OCI-LY1 (cell line): ENCODE measurements around the gene MYLK4.

ENCODE experiments used
- H2AFZ ChIP-seq: fragments of 200-600 bp; sonication (generic), shearing (Covaris generic); 2 replicates; pipeline ENCODE4 v1.6.0; 2014; ENCODE audit warnings: antibody characterized with exemption, mild to moderate bottlenecking, low read length
- H3F3A ChIP-seq: fragments of 200-600 bp; sonication (generic), shearing (Covaris generic); 2 replicates; pipeline ENCODE4 v1.6.0; 2014; ENCODE audit warnings: mild to moderate bottlenecking, antibody characterized with exemption, low read length, moderate library complexity; ENCODE audit not compliant: insufficient read depth
- H3K27ac ChIP-seq: fragments of 200-600 bp; sonication (generic); 2 replicates; pipeline ENCODE4 v1.5.1; 2014; ENCODE audit warnings: low read length, mixed run types, mild to moderate bottlenecking, low read depth; ENCODE audit not compliant: poor library complexity, severe bottlenecking
- H3K27me3 ChIP-seq: fragments of 200-600 bp; sonication (generic); 2 replicates; pipeline ENCODE4 v1.6.0; 2014; ENCODE audit warnings: antibody characterized with exemption, mild to moderate bottlenecking, low read length, moderate library complexity; ENCODE audit not compliant: insufficient read depth
- H3K36me3 ChIP-seq: fragments of 200-600 bp; sonication (generic); 2 replicates; pipeline ENCODE4 v1.6.1; 2014; ENCODE audit warnings: mild to moderate bottlenecking, antibody characterized with exemption, low read length, moderate library complexity, mixed read lengths; ENCODE audit not compliant: insufficient read depth
- H3K4me1 ChIP-seq: fragments of 200-600 bp; sonication (generic); 2 replicates; pipeline ENCODE4 v1.5.1; 2014; ENCODE audit warnings: mild to moderate bottlenecking, low read length, moderate library complexity; ENCODE audit not compliant: insufficient read depth, severe bottlenecking
- H3K4me2 ChIP-seq: fragments of 200-600 bp; sonication (generic), shearing (Covaris generic); 2 replicates; pipeline ENCODE4 v1.6.1; 2014; ENCODE audit warnings: low read length
- H3K4me3 ChIP-seq: fragments of 200-600 bp; sonication (generic); 2 replicates; pipeline ENCODE4 v1.5.1; 2014; ENCODE audit warnings: low read length, low read depth, mild to moderate bottlenecking, mixed read lengths; ENCODE audit not compliant: poor library complexity, severe bottlenecking
- H3K79me2 ChIP-seq: fragments of 200-600 bp; shearing (Covaris generic); 2 replicates; pipeline ENCODE4 v1.6.1; 2016; ENCODE audit warnings: mixed run types, low read length, mixed read lengths; ENCODE audit not compliant: insufficient read depth
- H3K9ac ChIP-seq: fragments of 200-600 bp; sonication (generic), shearing (Covaris generic); 2 replicates; pipeline ENCODE4 v1.6.1; 2014; ENCODE audit warnings: mild to moderate bottlenecking, low read length, mixed read lengths
- H3K9me2 ChIP-seq: fragments of 200-600 bp; sonication (generic), shearing (Covaris generic); 2 replicates; pipeline ENCODE4 v1.6.1; 2014; ENCODE audit warnings: low read depth, mild to moderate bottlenecking, low read length, mixed read lengths
- H3K9me3 ChIP-seq: fragments of 200-600 bp; shearing (Covaris generic); 2 replicates; pipeline ENCODE4 v1.6.1; 2014; ENCODE audit warnings: low read length, mixed read lengths
- H4K20me1 ChIP-seq: fragments of 200-600 bp; sonication (generic), shearing (Covaris generic); 2 replicates; pipeline ENCODE4 v1.6.0; 2016; ENCODE audit warnings: mild to moderate bottlenecking, low read length; ENCODE audit not compliant: insufficient read depth
- EZH2 ChIP-seq: fragments of 200-600 bp; sonication (generic), shearing (Covaris generic); IDR thresholded peaks from 2 replicates; pipeline ENCODE4 v1.8.0; 2017; ENCODE audit warnings: borderline replicate concordance, mixed run types, mild to moderate bottlenecking, antibody characterized with exemption, low read length, moderate library complexity, mixed read lengths
- TF ChIP-seq, protein P1 (sequence below): fragments of 200-600 bp; sonication (generic), shearing (Covaris generic); IDR thresholded peaks from 2 replicates; pipeline ENCODE4 v1.5.1; 2017; ENCODE audit warnings: mild to moderate bottlenecking, antibody characterized with exemption, low read length, moderate library complexity, mixed read lengths

The MYLK4 gene

DNA sequence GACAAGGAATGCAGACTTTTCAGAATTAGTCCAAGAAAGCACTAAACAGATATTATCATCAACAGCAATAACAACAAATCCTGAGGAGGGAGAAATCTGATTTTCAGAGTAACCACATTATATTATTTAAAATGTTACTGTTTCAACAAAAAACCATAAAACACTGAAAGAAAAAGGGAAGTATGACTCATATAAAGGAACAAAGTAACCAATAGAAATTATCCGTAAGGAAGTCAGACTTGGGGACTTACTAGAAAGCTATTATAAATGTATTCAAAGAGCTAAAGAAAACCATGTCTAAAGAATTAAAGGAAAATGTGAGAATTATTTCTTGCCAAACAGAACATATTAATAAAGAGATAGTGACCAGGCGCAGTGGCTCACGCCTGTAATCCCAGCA lies 98.1 kb downstream of the MYLK4 start:
- Histone ChIP-seq H3K9me3 (no peaks in the 10 kb centered on the region), H3K4me1 (no peaks in the 10 kb centered on the region), H4K20me1 (no peaks in the 10 kb centered on the region), H3K9me2 (no peaks in the 10 kb centered on the region), H3K4me3 (no peak overlapping the region), H3K4me2 (no peak overlapping the region), H3K27me3 (no peaks in the 10 kb centered on the region), H3F3A (no peaks in the 10 kb centered on the region), H3K36me3 (no peaks in the 10 kb centered on the region), H3K9ac (no peak overlapping the region), H3K79me2 (no peaks in the 10 kb centered on the region), H3K27ac (no peak overlapping the region), H2AFZ (no peak overlapping the region)
- TF ChIP-seq EZH2 = no peak
- TF ChIP-seq, protein P1, sequence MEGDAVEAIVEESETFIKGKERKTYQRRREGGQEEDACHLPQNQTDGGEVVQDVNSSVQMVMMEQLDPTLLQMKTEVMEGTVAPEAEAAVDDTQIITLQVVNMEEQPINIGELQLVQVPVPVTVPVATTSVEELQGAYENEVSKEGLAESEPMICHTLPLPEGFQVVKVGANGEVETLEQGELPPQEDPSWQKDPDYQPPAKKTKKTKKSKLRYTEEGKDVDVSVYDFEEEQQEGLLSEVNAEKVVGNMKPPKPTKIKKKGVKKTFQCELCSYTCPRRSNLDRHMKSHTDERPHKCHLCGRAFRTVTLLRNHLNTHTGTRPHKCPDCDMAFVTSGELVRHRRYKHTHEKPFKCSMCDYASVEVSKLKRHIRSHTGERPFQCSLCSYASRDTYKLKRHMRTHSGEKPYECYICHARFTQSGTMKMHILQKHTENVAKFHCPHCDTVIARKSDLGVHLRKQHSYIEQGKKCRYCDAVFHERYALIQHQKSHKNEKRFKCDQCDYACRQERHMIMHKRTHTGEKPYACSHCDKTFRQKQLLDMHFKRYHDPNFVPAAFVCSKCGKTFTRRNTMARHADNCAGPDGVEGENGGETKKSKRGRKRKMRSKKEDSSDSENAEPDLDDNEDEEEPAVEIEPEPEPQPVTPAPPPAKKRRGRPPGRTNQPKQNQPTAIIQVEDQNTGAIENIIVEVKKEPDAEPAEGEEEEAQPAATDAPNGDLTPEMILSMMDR = no peak

DNA sequence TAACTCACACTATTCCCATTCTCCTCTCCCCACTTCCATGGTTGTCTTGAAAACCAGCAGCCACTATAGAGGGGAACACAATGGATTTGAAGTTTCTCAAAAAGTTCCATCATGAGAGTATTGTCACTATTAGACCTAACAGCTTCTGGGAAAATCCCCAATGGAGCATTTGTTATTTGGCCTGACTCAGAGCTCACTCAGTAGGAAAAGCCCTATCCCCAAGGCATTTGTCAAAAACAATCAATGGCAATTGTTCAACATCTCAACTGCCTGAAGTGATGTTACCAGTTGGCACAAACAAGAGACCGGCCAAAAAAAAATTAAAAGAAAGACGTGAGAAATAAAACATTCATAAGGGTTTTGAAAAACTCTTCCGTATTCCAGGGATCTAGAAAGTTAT lies 98.8 kb downstream of the MYLK4 start:
- Histone ChIP-seq H3K36me3 (no peaks in the 10 kb centered on the region), H3K9ac (no peak overlapping the region), H3K27me3 (no peaks in the 10 kb centered on the region), H3K4me2 (no peak overlapping the region), H3K27ac (no peak overlapping the region), H3K9me2 (no peaks in the 10 kb centered on the region), H3K4me3 (no peak overlapping the region), H3K9me3 (no peaks in the 10 kb centered on the region), H2AFZ (no peak overlapping the region), H3K79me2 (no peaks in the 10 kb centered on the region), H3F3A (no peaks in the 10 kb centered on the region), H3K4me1 (no peaks in the 10 kb centered on the region), H4K20me1 (no peaks in the 10 kb centered on the region)
- TF ChIP-seq, protein P1 = no peak
- TF ChIP-seq EZH2 = no peak

DNA sequence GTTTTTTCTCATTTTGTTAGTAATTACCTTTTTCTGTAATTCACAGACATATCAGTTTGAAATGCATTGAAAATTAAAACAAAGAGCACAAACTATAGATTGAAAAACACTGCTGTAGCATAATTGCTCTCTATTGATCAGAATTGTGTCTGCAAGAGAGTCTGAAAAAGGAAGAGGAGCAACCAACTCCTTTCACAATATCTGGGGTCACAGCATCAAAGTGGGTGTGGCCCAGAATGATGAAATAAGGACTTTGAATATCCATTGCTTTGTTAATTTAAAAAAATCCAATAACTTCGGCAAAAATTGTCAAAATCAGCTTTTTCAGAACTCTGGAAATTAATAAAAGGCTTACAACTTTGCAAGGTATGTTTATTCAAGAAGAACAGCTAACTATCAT lies 99.2 kb downstream of the MYLK4 start:
- Histone ChIP-seq H2AFZ (no peak overlapping the region), H3K27me3 (no peaks in the 10 kb centered on the region), H3K79me2 (no peaks in the 10 kb centered on the region), H3K4me2 (no peak overlapping the region), H4K20me1 (no peaks in the 10 kb centered on the region), H3K36me3 (no peaks in the 10 kb centered on the region), H3K9me2 (no peaks in the 10 kb centered on the region), H3K9ac (no peak overlapping the region), H3F3A (no peaks in the 10 kb centered on the region), H3K27ac (no peak overlapping the region), H3K9me3 (no peaks in the 10 kb centered on the region), H3K4me1 (no peaks in the 10 kb centered on the region), H3K4me3 (no peak overlapping the region)
- TF ChIP-seq, protein P1 = no peak
- TF ChIP-seq EZH2 = no peak
